ES-I3 (cell line): ENCODE data around the gene RTRAF.

Source experiments
- H3K36me3 ChIP-seq: 2 replicates; pipeline ENCODE4 v1.6.1; 2013; ENCODE audit warnings: mild to moderate bottlenecking, low read length, control low read depth, moderate library complexity; ENCODE audit not compliant: insufficient read depth
- H3K4me1 ChIP-seq: 2 replicates; pipeline ENCODE4 v1.6.1; 2013; ENCODE audit warnings: mild to moderate bottlenecking, control low read depth, low read length; ENCODE audit not compliant: insufficient read depth
- H3K9ac ChIP-seq: 2 replicates; pipeline ENCODE4 v1.6.1; 2013; ENCODE audit warnings: low read depth, mild to moderate bottlenecking, low read length, moderate library complexity
- H3K9me3 ChIP-seq: 2 replicates; pipeline ENCODE4 v1.6.1; 2013; ENCODE audit warnings: mild to moderate bottlenecking, low read length, moderate library complexity; ENCODE audit not compliant: control insufficient read depth, insufficient read depth

The RTRAF gene

GRCh38 chr14:52042371-52043289 is 53.3 kb downstream of the RTRAF start:
- no peaks in the 10 kb centered on the region for H3K36me3 ChIP-seq
- no peak overlapping the region for H3K9ac ChIP-seq

GRCh38 chr14:52043690-52044089 is 54.3 kb downstream of the RTRAF start:
- Histone ChIP-seq H3K4me1 (0 out of 2 replicates have a peak, but pooled peaks cover 1% of the 10 kb centered on the region), H3K9me3 (no peaks in the 10 kb centered on the region), H3K9ac (no peak overlapping the region), H3K36me3 (no peaks in the 10 kb centered on the region)

More at GRCh38 chr14:52042371-52043289, 53.3 kb downstream of the RTRAF start:
- Histone ChIP-seq H3K9me3 (no peaks in the 10 kb centered on the region), H3K4me1 (no peaks in the 10 kb centered on the region)

DNA sequence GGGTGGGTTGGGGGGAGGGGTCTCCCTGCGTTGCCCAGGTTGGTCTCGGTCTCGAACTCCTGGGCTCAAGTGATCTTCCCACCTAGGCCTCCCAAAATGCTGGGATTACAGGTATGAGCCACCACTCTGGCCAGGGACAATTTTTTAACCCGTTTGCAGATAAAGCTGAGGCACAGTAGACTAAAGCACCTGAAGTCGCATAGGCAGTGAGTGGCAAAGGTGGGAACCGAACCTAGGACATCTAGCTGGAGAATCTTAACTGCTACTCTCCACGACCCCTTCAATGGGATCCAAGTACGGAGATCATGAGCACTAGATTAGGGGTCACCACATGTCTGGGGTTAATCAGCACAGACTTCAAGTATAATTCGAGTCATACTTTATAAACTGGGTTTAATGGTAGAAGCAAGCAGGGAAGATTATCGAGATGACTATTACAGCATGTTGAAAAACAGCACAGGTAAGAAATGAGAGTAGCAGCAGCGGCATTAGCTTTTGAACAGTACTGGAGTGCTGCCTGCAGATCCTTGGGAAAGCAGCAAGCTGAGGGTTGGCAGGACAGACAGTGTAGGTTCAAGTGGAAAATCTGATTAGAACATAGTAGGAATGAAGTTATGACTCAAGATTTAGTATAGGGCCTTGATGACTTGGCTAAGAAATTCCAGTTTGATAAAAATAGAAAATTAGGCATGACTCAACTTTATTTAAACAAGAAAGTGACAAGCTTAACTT is 55.6 kb downstream of the RTRAF start:
- no peaks in the 10 kb centered on the region for H3K9me3 ChIP-seq
- H3K4me1 ChIP-seq, result 0 out of 2 replicates have a peak, but pooled peaks cover 6% of the 10 kb centered on the region
- H3K36me3 ChIP-seq, result no peaks in the 10 kb centered on the region
- H3K9ac ChIP-seq, result no peak overlapping the region

DNA sequence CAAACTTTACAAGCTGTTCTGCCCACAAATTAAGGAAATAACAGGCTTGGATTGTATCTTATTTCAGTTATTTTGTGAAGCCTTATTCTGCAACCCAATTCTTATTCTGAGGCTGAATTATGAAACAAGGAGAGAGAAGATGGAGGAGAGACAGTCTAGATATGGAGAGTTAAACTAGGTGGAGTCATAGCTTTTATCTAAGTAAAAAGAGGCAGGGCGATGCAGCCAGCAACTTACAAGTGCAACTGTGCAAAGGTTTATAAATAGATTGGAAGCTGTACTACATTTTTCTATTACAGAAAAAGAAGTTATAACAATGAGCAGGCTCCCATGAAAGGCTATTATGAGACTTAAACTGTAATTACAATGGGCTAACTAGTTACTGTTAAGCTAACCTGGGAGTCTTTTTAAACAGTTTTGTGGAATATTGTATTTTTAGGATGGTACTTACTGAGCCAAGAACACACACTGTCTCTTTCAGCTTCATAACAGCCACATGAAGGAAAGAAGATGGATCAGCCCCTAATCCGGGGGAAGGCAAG is 57.1 kb downstream of the RTRAF start:
- no peaks in the 10 kb centered on the region for H3K9me3 ChIP-seq
- H3K36me3 ChIP-seq, result no peaks in the 10 kb centered on the region
- H3K4me1 ChIP-seq, result 0 out of 2 replicates have a peak, but pooled peaks cover 6% of the 10 kb centered on the region
- no peak overlapping the region for H3K9ac ChIP-seq

DNA sequence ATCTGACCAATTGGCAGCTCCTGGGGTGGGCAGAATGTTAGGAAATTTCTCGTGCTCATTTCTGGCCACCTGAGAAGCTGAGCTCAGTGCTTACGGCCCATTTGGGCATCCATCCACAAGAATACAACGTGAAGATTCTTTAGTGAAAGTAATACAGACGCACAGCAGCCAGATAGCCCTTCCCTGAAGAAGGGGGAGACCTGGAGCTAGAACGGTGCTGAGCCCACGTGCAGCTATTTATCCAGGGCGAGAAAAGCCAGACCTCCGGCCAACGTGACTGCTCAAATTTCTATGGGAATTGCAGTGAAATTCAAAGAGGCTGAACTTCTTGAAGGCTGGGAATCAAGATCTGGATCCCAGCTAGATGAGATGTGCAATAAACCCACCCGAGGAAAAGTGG is 58.8 kb downstream of the RTRAF start:
- no peaks in the 10 kb centered on the region for H3K36me3 ChIP-seq
- no peak overlapping the region for H3K9ac ChIP-seq
- no peaks in the 10 kb centered on the region for H3K9me3 ChIP-seq
- H3K4me1 ChIP-seq, result 0 out of 2 replicates have a peak, but pooled peaks cover 6% of the 10 kb centered on the region

DNA sequence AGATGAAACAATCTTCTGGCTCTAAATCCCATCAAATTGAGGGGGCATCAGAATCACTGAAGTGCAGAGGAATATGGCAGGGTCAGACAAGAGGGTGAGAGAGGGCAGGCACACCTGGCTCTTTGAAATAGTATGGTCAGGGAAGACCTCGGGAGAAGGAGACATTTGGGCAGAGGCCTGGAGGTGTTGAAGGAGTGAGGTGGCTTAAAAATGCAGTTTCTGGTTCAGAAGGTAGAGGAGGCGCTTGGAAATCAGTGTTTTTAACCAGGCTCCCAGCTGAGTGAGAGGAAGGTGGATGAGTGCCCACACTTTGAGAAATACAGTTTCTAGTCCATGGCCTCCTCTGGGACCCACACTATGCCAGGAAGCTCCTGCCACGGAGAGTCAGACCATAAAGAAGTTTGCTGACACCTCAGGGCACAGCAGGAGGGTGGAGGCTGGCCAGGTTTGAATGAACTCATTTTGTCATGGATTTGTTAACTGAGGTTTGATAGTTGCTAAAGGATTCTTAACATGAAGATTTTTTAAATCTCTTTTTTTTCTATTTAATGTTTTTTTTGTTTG is 59.4 kb downstream of the RTRAF start:
- 0 out of 2 replicates have a peak, but pooled peaks cover 6% of the 10 kb centered on the region for H3K4me1 ChIP-seq
- no peak overlapping the region for H3K9ac ChIP-seq
- H3K9me3 ChIP-seq, result no peaks in the 10 kb centered on the region
- H3K36me3 ChIP-seq, result no peaks in the 10 kb centered on the region

GRCh38 chr14:52049271-52049670 is 59.9 kb downstream of the RTRAF start:
- Histone ChIP-seq H3K9ac (no peak overlapping the region), H3K4me1 (0 out of 2 replicates have a peak, but pooled peaks cover 6% of the 10 kb centered on the region)

DNA sequence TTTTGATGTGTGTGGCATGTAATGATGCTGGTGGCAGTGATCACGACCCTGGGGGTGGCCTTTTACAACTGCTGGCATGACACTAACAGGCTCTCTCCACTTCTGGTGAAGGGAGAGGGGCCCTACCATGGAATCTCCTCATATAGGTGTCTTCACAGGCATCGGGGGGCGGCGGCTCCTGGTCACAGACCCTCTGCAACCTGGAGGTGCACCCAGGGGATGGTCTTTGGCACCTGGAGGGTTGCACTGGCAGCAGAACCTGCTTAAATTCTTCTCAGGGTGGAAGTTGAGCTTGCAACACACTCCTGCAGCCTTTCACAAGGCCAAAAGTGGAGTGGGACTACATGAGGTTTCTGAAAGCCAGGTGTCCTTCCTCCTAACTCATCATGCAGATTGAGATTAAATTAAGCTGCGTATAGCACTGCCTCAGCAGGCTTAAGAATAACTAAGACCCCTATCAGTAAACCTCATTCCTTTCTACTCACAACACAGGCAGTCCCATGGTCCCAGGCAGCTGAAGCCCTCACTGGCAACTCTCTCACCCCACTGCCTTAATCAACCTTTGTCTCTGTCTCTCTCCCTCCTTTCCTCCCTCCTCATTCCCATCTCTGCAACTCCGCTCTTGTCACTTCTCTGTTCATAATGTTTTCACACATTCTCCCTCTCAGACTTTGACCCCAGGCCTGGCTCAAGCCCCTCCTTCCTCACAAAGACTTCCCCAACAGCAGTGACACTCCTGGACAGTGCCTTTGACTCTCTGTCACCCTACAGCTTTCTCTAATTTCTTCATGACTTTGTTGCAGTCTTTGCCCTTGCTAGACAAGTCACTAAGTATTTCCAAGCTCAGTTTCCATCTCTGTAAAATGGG is 60.6 kb downstream of the RTRAF start:
- Histone ChIP-seq H3K9me3 (no peaks in the 10 kb centered on the region), H3K9ac (no peak overlapping the region), H3K4me1 (0 out of 2 replicates have a peak, but pooled peaks cover 6% of the 10 kb centered on the region), H3K36me3 (no peaks in the 10 kb centered on the region)

More at GRCh38 chr14:52049271-52049670, 59.9 kb downstream of the RTRAF start:
- no peaks in the 10 kb centered on the region for H3K36me3 ChIP-seq
- H3K9me3 ChIP-seq, result no peaks in the 10 kb centered on the region

GRCh38 chr14:52051251-52051650 is 61.9 kb downstream of the RTRAF start:
- no peaks in the 10 kb centered on the region for H3K36me3 ChIP-seq
- no peaks in the 10 kb centered on the region for H3K9me3 ChIP-seq
- H3K9ac ChIP-seq, result no peak overlapping the region
- H3K4me1 ChIP-seq, result 0 out of 2 replicates have a peak, but pooled peaks cover 6% of the 10 kb centered on the region

DNA sequence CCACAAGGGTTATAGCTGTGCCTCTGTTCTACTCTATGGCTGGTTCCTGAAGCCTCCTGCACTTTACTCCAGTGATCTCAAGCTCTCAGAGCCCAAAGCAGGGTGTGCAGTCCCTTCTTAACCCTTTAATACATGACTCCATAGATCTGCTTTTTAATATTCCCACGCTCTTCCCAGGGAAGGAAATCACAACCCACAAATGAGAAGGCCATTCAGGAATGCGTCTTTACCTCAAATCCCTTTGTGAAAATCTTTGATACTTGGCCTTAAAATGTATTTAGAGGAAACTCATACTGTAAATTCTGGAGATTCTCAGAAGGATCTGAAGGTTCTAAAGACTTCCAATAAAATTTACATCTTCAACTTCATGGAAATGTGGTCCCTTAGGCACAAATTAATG is 62.5 kb downstream of the RTRAF start:
- Histone ChIP-seq H3K9me3 (no peaks in the 10 kb centered on the region), H3K4me1 (0 out of 2 replicates have a peak, but pooled peaks cover 6% of the 10 kb centered on the region), H3K36me3 (no peaks in the 10 kb centered on the region), H3K9ac (no peak overlapping the region)

- Histone ChIP-seq H3K9me3 (no peaks in the 10 kb centered on the region), H3K9ac (no peak overlapping the region), H3K36me3 (no peaks in the 10 kb centered on the region), H3K4me1 (0 out of 2 replicates have a peak, but pooled peaks cover 6% of the 10 kb centered on the region)
These were observed 63.1 kb downstream of the RTRAF start for GRCh38 chr14:52052288-52052943.

DNA sequence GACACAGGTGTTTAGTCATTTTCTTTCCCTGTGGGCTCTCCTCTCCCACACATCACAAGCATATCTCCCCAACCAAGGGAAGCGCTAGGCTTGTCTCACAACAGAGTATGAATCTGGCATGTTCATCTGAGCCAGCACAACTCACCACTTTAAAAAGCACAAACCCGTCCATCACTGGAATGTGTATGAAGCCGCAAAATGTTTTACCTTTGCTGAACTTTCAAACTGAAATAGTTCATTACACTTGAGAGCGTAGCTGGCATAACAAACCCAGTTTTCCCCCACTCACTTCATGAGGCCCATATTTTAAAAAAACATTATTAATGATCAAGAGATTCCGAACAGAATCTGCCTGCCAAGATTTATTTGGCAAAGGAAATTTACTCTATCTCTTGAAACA is 63.7 kb downstream of the RTRAF start:
- H3K36me3 ChIP-seq, result no peaks in the 10 kb centered on the region
- no peaks in the 10 kb centered on the region for H3K9me3 ChIP-seq
- H3K9ac ChIP-seq, result no peak overlapping the region
- H3K4me1 ChIP-seq, result 0 out of 2 replicates have a peak, but pooled peaks cover 6% of the 10 kb centered on the region

DNA sequence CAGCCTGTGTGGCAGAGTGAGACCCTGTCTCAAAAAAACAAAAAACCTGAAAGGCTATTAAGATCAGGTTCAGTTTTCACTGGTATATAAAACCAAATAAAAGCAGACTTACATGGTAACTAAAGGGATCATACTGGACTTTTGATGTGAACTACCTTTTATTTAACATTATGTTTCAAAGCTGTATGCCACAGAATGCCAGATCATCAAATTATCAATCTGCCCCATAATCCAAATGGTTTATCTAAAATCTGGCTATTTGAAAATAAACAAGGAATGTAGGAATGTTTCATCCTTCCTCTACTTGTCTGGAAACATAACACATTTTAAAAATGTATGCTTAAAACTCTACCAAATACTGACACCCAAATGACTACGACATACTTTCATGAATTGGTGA is 65.3 kb downstream of the RTRAF start:
- Histone ChIP-seq H3K9ac (no peak overlapping the region), H3K9me3 (no peaks in the 10 kb centered on the region), H3K4me1 (no peaks in the 10 kb centered on the region), H3K36me3 (no peaks in the 10 kb centered on the region)
